ENCODE data around the gene CLEC4A.
"Not testable (repeated sequence)": the region's sequence is repeated elsewhere in the genome, so short reads cannot be mapped to it uniquely, and the experiment has no call there.

- not testable (repeated sequence) for TF ChIP-seq POLR2A, CTCF (IDR thresholded peaks at IDR 0.05)
Measured at GRCh38 chr12:8113117-8113516, 10.3 kb upstream of the CLEC4A start.

Measured in body of pancreas (tissue), 4 donors.